GM21360 (cell line): ENCODE measurements around the gene ZNF440.
"Not testable (repeated sequence)": the region's sequence is repeated elsewhere in the genome, so short reads cannot be mapped to it uniquely, and the experiment has no call there.

Experiments used
- ATAC-seq: cut with Tn5 transposase; IDR thresholded peaks from one replicate; pipeline ENCODE4 v1.9.1; 2021; ENCODE audit warnings: mild to moderate bottlenecking, moderate library complexity; ENCODE audit not compliant: unreplicated experiment

ZNF440 gene

DNA sequence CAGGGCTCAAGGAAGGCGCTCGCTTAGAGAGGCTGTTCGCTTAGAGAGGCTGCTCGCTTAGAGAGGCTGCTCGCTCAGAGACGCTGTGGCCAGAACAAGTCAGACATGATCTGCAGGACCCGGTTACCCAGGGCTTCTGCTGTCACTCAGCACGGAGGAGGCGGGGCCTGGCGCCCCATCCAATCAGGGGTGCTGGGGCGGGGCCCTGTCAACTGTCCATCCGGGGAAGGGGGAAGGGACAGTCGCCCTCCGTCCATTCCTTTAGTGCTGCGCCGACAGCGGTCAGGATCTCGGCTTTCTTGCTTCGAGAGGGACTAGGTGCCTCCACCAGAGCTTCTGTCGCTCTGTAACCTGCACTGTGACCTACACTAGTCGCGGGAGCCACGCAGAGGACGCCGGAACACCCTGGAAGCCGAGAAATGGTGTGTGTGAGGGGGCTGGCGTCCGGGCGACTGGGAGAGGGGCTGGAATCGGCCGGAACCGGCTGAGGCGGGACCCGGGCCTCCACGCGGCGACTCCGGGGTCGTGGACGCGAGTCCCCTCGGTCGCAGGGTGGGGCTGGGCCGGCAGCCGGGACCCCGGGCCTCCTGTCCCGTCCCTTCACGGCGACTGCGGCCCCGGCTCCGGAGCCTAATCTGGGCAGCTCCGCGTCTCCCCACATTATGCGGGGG, at the start of gene ZNF440:
Gene ZNF440, plus strand, starts transcription at position 245 of the 671 bp plus-strand sequence. Its CDS starts 175 bp downstream, at position 420.
- peak; percentile 94 for ATAC-seq

DNA sequence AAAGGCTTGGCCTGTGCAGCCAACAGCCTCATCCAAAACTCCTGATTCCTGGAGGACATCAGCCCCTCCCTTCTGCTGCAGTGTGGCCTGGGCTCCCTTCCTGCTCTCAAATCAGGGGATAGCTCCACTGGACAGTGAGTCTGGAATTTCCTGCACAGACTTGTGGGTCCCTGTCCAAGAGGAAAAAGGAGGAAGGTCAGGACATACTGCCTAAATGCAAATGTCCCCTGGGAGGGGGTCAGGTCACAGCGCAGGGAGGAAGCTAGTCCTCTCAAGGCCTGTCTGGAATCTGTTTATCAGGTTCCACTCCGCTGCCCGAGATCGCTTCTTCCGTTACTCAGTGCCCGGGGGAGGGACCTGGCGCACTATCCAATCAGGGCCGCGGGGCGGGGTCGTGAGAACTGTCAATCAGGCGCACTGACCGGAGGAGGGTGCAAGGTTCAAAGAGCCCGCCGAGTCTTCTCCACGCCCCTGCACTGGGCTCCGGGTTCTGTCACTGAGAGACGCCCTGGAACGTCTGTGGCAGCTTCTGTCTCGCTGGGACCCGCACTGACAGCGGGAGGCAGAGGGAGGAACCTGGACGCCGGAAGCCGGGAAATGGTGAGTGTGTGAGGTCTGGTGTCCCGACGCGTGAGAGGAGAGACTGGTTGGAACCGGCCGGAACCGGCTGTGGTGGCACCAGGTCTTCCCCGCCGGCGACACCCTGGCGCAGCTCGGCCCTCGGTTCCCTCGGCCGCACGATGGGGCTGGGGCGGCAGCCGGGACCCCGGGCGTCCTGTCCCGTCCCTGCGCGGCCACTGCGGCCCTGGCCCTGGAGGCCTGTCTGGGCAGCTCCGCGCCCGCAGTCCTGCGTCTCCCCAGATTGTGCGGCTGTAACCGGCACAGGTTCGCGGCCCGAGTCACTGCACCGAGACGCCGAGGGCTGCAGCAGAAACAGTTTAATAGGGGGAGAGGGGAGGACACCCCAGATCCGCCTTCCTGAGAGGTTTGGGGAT, 47.2 kb upstream of the ZNF440 start, which contains the start of gene ZNF441:
Gene ZNF441, plus strand, starts transcription at position 404 of the 995 bp plus-strand sequence. Its CDS starts 194 bp downstream, at position 598.
- peak; percentile 80 for ATAC-seq

GRCh38 chr19:11767633-11768133, 46.4 kb upstream of the ZNF440 start:
- no peak for ATAC-seq

DNA sequence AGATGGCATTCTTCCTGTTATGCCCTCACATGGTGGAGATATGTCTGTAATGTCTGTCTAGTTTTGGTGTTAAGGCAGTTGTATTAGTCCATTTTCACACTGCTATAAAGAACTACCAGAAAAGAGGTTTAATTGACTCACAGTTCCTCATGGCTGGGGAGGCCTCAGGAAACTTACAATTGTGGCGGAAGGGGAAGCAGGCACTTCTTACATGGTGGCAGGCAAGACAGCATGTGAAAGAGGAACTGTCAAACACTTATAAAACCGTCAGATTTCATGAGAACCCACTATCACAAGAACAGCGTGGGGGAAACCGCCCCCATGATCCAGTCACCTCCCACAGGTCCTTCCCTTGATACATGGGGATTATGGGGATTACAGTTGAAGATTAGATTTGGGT, 44.1 kb upstream of the ZNF440 start:
- ATAC-seq = no peak

GRCh38 chr19:11771520-11771919, 42.6 kb upstream of the ZNF440 start:
- ATAC-seq = not testable (repeated sequence)

- not testable (repeated sequence) for ATAC-seq
Observed at GRCh38 chr19:11776669-11777068, 37.4 kb upstream of the ZNF440 start.

DNA sequence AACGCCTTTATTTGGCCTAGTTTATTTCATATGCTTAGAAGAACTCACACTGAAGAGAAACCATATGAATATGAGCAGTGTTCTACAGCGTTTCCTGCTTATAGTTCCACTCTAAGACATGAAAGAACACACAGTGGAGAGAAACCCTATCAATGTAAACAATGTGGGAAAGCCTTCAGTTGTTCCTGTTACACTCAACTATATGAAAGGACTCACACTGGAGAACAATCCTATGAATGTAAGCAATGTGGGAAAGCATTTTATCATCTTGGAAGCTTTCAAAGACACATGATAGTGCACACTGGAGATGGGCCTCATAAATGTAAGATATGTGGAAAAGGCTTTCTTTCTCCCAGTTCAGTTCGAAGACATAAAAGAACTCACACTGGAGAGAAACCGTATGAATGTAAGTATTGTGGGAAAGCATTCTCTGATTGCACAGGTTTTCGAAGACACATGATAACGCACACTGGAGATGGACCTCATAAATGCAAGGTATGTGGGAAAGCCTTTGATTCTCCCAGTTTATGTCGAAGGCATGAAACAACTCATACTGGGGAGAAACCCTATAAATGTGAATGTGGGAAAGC, 33.5 kb upstream of the ZNF440 start:
- ATAC-seq = no peak

- no peak for ATAC-seq
Observed at GRCh38 chr19:11781295-11782057, 32.6 kb upstream of the ZNF440 start.

DNA sequence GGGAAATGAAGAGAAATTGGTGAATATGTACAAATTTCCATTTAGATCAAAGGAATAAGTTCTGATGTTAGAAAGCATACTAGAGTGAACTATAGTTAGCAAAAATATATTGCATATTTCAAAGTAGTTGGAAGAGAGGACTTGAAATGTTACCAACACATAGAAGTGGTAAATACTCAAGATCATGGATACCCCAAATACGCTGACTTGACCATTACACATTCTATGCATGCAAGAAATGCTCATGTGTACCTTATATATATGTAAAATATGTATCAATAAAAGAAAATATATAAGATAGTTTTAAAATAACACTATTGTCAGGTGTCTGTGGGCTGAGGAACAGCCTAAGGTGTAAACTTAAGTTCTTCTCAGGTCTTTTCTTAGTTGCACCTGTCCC, 30.3 kb upstream of the ZNF440 start:
- no peak for ATAC-seq

DNA sequence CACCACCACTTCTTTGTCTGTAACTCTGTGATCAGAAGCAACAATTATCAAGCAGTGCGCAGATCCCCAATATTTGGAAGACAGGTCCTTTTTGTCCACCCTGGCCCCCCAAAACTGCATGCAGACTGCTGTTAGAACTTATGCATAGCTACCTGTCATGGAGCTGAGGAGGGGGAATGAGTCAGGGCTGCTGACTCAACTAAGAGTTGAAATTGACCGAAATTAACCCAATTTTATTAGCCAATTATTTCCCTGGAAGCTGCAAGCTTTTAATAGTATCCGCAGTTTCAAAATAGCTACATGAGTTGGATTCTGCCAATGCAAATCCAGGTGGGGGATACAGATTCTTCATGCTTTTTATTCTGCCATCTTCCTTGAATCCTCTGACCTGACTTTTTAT, 29.7 kb upstream of the ZNF440 start:
- ATAC-seq = no peak

DNA sequence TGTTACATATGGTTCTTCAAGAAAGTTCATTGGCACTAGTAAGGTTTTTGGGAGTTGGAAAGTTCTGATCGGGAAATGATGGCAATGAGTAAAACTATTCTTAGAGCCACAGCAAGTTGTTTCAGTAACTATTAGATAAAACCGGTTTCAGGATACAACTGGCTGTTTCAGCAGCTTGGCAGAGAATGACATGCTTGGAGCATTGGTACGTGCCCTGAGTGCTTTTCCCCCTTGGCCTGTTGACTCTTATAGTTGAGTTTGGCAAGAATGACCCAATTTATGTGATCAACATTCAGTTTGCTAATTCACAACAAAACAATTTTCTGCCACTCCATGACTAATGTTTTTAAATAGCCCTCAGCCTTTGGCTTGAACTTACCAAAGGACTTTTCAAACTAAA, 26.5 kb upstream of the ZNF440 start:
- no peak for ATAC-seq

GRCh38 chr19:11792942-11793341, 21.1 kb upstream of the ZNF440 start:
- no peak for ATAC-seq

DNA sequence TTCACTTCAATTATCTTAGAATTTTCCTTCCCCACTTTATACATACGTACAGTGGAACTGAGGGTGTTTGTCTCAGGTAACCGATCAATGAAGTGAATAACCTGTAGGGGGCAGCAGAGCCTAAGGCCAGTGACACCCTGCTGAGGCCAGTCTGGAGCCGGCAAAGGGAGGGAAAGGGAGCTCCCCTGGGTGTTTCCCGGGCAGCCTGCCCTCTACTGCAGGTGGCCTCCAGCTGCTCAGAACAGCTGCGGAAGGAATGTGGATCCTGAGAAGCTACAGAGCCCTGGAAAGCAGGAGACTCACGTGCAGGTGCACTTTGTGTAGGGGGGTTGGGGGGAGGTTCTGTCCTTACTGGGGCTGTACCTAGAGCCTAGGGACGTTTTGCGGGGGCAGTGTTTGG, 16.6 kb upstream of the ZNF440 start:
- ATAC-seq = peak; percentile 56

GRCh38 chr19:11798391-11799330, 15.4 kb upstream of the ZNF440 start, which contains the start of gene ZNF491:
ZNF491 (plus strand) TSS chr19:11798523; CDS start chr19:11805954, 7,431 bp downstream.
- peak; percentile 89 for ATAC-seq

GRCh38 chr19:11806354-11807098, 7.5 kb upstream of the ZNF440 start:
- ATAC-seq = no peak

- ATAC-seq = no peak
Observed at GRCh38 chr19:11807099-11807380, 7.0 kb upstream of the ZNF440 start.

DNA sequence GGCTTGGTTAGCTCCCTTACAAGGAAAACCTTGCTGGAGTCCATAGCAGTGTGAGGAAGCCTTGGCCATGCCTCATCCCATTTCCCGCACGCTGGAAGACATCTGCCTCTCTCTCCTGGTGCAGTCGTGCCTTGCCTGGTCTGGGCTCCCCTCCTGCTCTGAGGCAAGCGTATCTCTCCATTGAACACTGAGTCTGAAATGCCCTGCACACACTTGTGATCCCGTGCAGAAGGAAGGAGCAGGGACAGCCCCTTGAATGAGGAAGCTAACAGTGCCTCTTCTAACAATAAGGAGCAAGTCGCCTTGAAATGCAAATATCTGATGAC, 407 bp upstream of the ZNF440 start:
- peak; percentile 15 for ATAC-seq

DNA sequence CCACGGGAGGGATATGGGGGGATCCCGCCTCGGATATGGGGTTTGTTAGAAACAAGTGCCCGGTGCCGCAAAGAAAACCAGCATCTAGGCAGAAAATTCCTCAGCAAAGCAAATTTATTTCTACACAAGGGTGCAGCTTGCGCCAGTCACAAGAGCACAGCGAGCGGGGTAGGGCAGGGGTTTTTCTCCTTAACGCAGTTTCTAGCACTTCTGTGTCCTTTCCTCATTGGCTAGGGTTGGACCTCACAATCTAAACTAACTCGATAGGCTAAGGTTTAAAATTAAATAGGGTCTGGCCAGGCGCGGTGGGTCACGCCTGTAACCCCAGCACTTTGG, 595 bp downstream of the ZNF440 start:
- no peak for ATAC-seq

- no peak for ATAC-seq
Observed at GRCh38 chr19:11821474-11822109, 7.5 kb downstream of the ZNF440 start.
